ENCODE data around the gene LENG1.

GRCh38 chr19:54201980-54202379 lies 42.5 kb upstream of the LENG1 start:
- TF ChIP-seq CTCF (conservative IDR thresholded peaks at IDR 0.05; ENCODE audit: low read depth in 2 of 2): no peak
- TF ChIP-seq POLR2AphosphoS5 (IDR thresholded peaks at IDR 0.05; ENCODE audit: low read depth): no peak
- TF ChIP-seq EZH2 (IDR thresholded peaks at IDR 0.05; ENCODE audit: low read depth, unreplicated experiment): no peak
- no peak for TF ChIP-seq STAT1 (IDR thresholded peaks at IDR 0.05; ENCODE audit: unreplicated experiment)
- no peak for TF ChIP-seq REST (IDR thresholded peaks at IDR 0.05; ENCODE audit: unreplicated experiment)
- no peak for TF ChIP-seq EZH2phosphoT487 (IDR thresholded peaks at IDR 0.05; ENCODE audit: unreplicated experiment)
- TF ChIP-seq CREB1 (CRISPR knock-in tag; IDR thresholded peaks at IDR 0.05; ENCODE audit: low read depth): no peak
- no peak for TF ChIP-seq ZNF114 (CRISPR knock-in tag; IDR thresholded peaks at IDR 0.05)
- TF ChIP-seq JUNB (IDR thresholded peaks at IDR 0.05; ENCODE audit: unreplicated experiment): no peak

Measured in GM23338 (cell line).